ENCODE results near the gene GAPDHS.

DNA sequence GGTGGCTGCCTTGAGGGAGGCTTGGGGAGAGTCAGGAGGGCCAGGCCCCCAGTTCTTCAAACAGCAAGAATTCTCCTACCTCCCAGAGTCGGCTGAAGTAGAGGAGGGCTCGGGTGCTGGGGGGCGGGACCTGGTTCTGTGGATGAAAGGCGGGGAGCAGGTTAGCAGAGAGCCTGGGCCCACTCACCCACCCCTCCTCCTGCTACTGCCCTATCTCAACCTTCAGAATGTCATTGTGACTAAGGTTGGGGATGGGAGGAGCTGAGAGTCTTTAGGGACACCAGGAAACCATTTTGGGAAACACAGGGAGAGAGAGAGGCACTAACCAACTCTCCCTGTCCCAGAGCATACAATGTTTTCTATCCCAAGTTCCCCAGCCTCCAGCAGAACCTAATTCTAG, 30.5 kb upstream of the GAPDHS start:
- TF ChIP-seq, protein P1, sequence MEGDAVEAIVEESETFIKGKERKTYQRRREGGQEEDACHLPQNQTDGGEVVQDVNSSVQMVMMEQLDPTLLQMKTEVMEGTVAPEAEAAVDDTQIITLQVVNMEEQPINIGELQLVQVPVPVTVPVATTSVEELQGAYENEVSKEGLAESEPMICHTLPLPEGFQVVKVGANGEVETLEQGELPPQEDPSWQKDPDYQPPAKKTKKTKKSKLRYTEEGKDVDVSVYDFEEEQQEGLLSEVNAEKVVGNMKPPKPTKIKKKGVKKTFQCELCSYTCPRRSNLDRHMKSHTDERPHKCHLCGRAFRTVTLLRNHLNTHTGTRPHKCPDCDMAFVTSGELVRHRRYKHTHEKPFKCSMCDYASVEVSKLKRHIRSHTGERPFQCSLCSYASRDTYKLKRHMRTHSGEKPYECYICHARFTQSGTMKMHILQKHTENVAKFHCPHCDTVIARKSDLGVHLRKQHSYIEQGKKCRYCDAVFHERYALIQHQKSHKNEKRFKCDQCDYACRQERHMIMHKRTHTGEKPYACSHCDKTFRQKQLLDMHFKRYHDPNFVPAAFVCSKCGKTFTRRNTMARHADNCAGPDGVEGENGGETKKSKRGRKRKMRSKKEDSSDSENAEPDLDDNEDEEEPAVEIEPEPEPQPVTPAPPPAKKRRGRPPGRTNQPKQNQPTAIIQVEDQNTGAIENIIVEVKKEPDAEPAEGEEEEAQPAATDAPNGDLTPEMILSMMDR (IDR thresholded peaks at IDR 0.05; ENCODE audit: borderline replicate concordance, extremely low read depth, low read length, poor library complexity, severe bottlenecking), result no peak
- TF ChIP-seq EZH2 (IDR thresholded peaks at IDR 0.05; ENCODE audit: borderline replicate concordance, low read depth, low read length, severe bottlenecking), result no peak
